A549 (cell line): ENCODE data around the gene YLPM1. TPM values are rescaled to one million over a fixed set of nuclear protein-coding genes. Genes with fewer than 3 reads are reported as not detected.
A peak's percentile ranks its signal among the peaks of the same experiment; 100 is the strongest.

Experiments
- ATAC-seq, 2 experiments: fragments of 200-7000 bp in 1 of 2; fragments of >200 bp in 1 of 2; cut with Nextera tagmentation in 1 of 2; cut with Tn5 transposase in 1 of 2; 3 replicates each; pipeline versions ENCODE4 v1.8.0 to v1.9.1; 2018 to 2020; ENCODE audit warnings: mild to moderate bottlenecking in 1 of 2, moderate library complexity in 1 of 2
- CTCF ChIA-PET: fragments of 300-600 bp; sonication (Branson Sonifier 250); formaldehyde crosslinking; extraction: SDS; loops from one replicate; lab custom pipeline; 2021; ENCODE audit warnings: antibody characterized with exemption, inconsistent platforms; lab: Yijun Ruan, JAX
- POLR2A ChIA-PET: fragments of 350-600 bp; formaldehyde crosslinking; extraction: SDS; loops from one replicate; lab custom pipeline; 2021; ENCODE audit warnings: antibody characterized with exemption, inconsistent platforms; lab: Yijun Ruan, JAX
- DNase-seq, 2 experiments: peaks; one replicate each; pipeline versions ENCODE4 v3.0.0 to v3.0.0-alpha.2; 2011 to 2016; ENCODE audit warnings: low read depth in 1 of 2, low spot score in 1 of 2
- FAIRE-seq: peaks from 2 replicates; lab custom pipeline; 2011; peaks lifted over from hg19 to GRCh38; lab: Jason Lieb, UNC
- H3K27ac ChIP-seq, 2 experiments: fragments of >200 bp; sonication (Bioruptor Twin); formaldehyde crosslinking; 3 replicates each; pipeline ENCODE4 v1.5.1; 2016 to 2017
- H3K4me1 ChIP-seq: fragments of >200 bp; sonication (Bioruptor Twin); formaldehyde crosslinking; 3 replicates; pipeline ENCODE4 v1.6.1; 2016
- H3K4me2 ChIP-seq: fragments of >200 bp; sonication (Bioruptor Twin); formaldehyde crosslinking; 3 replicates; pipeline ENCODE4 v1.6.1; 2016
- H3K4me3 ChIP-seq: fragments of >200 bp; sonication (Bioruptor Twin); formaldehyde crosslinking; 3 replicates; pipeline ENCODE4 v1.5.1; 2016
- H3K9me3 ChIP-seq: fragments of >200 bp; sonication (Bioruptor Twin); formaldehyde crosslinking; 3 replicates; pipeline ENCODE4 v1.6.1; 2016
- BHLHE40 ChIP-seq: IDR thresholded peaks from 2 replicates; pipeline ENCODE4 v1.6.1; 2012; ENCODE audit warnings: low read depth, low read length, inconsistent platforms
- CBX2 ChIP-seq: fragments of 200-600 bp; sonication (generic); IDR thresholded peaks from 2 replicates; pipeline ENCODE4 v1.6.1; 2016; ENCODE audit warnings: low read depth, mild to moderate bottlenecking, borderline replicate concordance
- CHD4 ChIP-seq: fragments of 200-600 bp; sonication (generic); IDR thresholded peaks from 2 replicates; pipeline ENCODE4 v1.6.1; 2016; ENCODE audit warnings: antibody characterized with exemption, mild to moderate bottlenecking, borderline replicate concordance
- FOSB ChIP-seq: fragments of 250-450 bp; sonication (Bioruptor Pico); IDR thresholded peaks from 2 replicates; pipeline ENCODE4 v1.5.0; 2020; ENCODE audit warnings: mild to moderate bottlenecking, moderate library complexity
- FOSL2 ChIP-seq, 2 experiments: fragments of 450-650 bp in 1 of 2; fragments of >200 bp in 1 of 2; sonication (Bioruptor Twin) in 1 of 2; formaldehyde crosslinking; IDR thresholded peaks; 2 replicates each; pipeline versions ENCODE4 v1.5.0 to v1.6.1; 2016 to 2020; ENCODE audit warnings: mild to moderate bottlenecking in 1 of 2, moderate library complexity in 1 of 2
- FOXS1 ChIP-seq: fragments of 250-450 bp; sonication (Bioruptor Pico); IDR thresholded peaks from 2 replicates; pipeline ENCODE4 v1.5.0; 2020; ENCODE audit warnings: mild to moderate bottlenecking, moderate library complexity
- GATA3 ChIP-seq: IDR thresholded peaks from 2 replicates; pipeline ENCODE4 v1.6.1; 2012; ENCODE audit warnings: borderline replicate concordance
- HDAC2 ChIP-seq: fragments of 200-600 bp; sonication (generic); IDR thresholded peaks from 2 replicates; pipeline ENCODE4 v1.6.1; 2016
- HMGXB4 ChIP-seq: fragments of 250-450 bp; sonication (Bioruptor Pico); IDR thresholded peaks from 2 replicates; pipeline ENCODE4 v1.5.0; 2021; ENCODE audit warnings: mild to moderate bottlenecking, moderate library complexity, borderline replicate concordance
- HOXA7 ChIP-seq: fragments of 250-450 bp; sonication (Bioruptor Pico); IDR thresholded peaks from 2 replicates; pipeline ENCODE4 v1.5.0; 2020; ENCODE audit warnings: mild to moderate bottlenecking, moderate library complexity
- HOXB5 ChIP-seq: fragments of 250-450 bp; sonication (Bioruptor Pico); IDR thresholded peaks from 2 replicates; pipeline ENCODE4 v1.5.0; 2020; ENCODE audit warnings: mild to moderate bottlenecking, moderate library complexity
- KDM5A ChIP-seq: fragments of 200-600 bp; sonication (generic); IDR thresholded peaks from 2 replicates; pipeline ENCODE4 v1.6.1; 2016; ENCODE audit warnings: antibody characterized with exemption, mild to moderate bottlenecking
- MAFK ChIP-seq: fragments of 450-650 bp; IDR thresholded peaks from 2 replicates; pipeline ENCODE4 v1.6.1; 2014; ENCODE audit not compliant: partially characterized antibody
- MAX ChIP-seq: IDR thresholded peaks from 2 replicates; pipeline ENCODE4 v1.6.1; 2012
- MYC ChIP-seq: IDR thresholded peaks from 2 replicates; pipeline ENCODE4 v1.6.1; 2012; ENCODE audit warnings: mild to moderate bottlenecking, inconsistent platforms, low read length, improper control_type of control experiment, borderline replicate concordance
- RCOR1 ChIP-seq: fragments of 150-350 bp; IDR thresholded peaks from 2 replicates; pipeline ENCODE4 v1.6.1; 2014; ENCODE audit warnings: antibody characterized with exemption, low read length, low read depth
- RNF2 ChIP-seq: fragments of 200-600 bp; sonication (generic); IDR thresholded peaks from 2 replicates; pipeline ENCODE4 v1.6.1; 2016; ENCODE audit warnings: low read depth, mild to moderate bottlenecking, antibody characterized with exemption, moderate library complexity, borderline replicate concordance
- SREBF2 ChIP-seq: fragments of 450-650 bp; IDR thresholded peaks from 2 replicates; pipeline ENCODE4 v1.6.1; 2014; ENCODE audit warnings: mild to moderate bottlenecking, moderate library complexity
- TFCP2L1 ChIP-seq: fragments of 250-450 bp; sonication (Bioruptor Pico); IDR thresholded peaks from 2 replicates; pipeline ENCODE4 v1.5.0; 2021; ENCODE audit warnings: mild to moderate bottlenecking
- ZC3H11A ChIP-seq: fragments of 450-650 bp; IDR thresholded peaks from 2 replicates; pipeline ENCODE4 v1.6.1; 2014; ENCODE audit warnings: antibody characterized with exemption, mild to moderate bottlenecking
- ZFP36 ChIP-seq: fragments of 450-650 bp; IDR thresholded peaks from 2 replicates; pipeline ENCODE4 v1.6.1; 2014; ENCODE audit warnings: borderline replicate concordance; ENCODE audit not compliant: partially characterized antibody
- ZNF302 ChIP-seq: fragments of 250-450 bp; sonication (Bioruptor Pico); IDR thresholded peaks from 2 replicates; pipeline ENCODE4 v1.9.0; 2021; ENCODE audit warnings: inconsistent platforms, mild to moderate bottlenecking, moderate library complexity
- WGBS: methylation state at CpG from one replicate; pipeline ENCODE4 v1.1.6; 2017; ENCODE audit errors: missing lambda C conversion rate; 5-methylcytosine and 5-hydroxymethylcytosine counted together
- polyA plus RNA-seq, 4 experiments: library from polyadenylated mRNA; depleted of rRNA in 3 of 4; stranded (reverse); fragments of >200 nt; fragmentation: RNase III in 1 of 4; extraction: RNeasy Plus Mini Kit Qiagen cat#74134 plus additional on column Dnase treatment in 1 of 4; gene quantifications; 2 replicates in 3 of 4; 3 replicates in 1 of 4; pipeline ENCODE4 v1.2.3, GENCODE V29; 2011 to 2017
- TF ChIP-seq, protein P1 (sequence below): fragments of 150-350 bp; IDR thresholded peaks from 2 replicates; pipeline ENCODE4 v1.6.1; 2014; ENCODE audit warnings: low read depth, mild to moderate bottlenecking, low read length
- TF ChIP-seq, protein P2 (sequence below): fragments of 250-450 bp; sonication (Bioruptor Pico); IDR thresholded peaks from 2 replicates; pipeline ENCODE4 v1.5.0; 2020; ENCODE audit warnings: low read depth, mild to moderate bottlenecking, moderate library complexity

The YLPM1 gene
- polyA plus RNA-seq, 2 of the 4 experiments (the other 2 are of a cell fraction): 20.3 to 37.8 TPM

DNA sequence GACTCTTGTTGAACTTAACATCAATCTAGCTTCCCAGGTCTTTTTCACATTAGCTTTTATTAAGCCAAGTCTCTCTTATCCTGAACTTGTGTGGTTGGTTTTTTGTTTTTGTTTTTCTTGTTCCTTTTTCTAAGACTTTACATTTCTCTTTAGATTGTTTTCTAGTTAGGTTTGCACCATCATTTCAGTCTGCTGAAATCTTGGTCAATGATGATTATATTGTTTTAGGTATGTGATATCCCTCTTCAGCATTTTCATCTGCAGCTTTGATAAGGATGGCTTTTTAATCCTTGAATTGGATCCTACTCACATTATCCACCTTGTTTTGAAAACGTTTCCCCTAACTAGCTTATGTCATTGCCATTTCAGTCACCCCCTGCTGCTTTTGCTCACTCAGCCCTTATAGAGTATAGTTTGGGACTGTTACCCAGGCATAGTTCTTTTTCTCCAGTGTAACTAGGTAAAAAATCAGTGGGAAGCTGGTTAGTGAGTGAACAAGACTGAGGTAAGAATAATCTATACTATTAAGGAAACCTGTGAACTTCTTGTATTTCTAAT lies 22.0 kb downstream of the YLPM1 start:
- H3K4me3 ChIP-seq: no peak overlapping the region
- no peak for FAIRE-seq
- POLR2A ChIA-PET: no interaction called here
- TF ChIP-seq ZC3H11A (no peak), HMGXB4 (CRISPR knock-in tag) (no peak), SREBF2 (no peak), FOXS1 (CRISPR knock-in tag) (no peak), MAX (no peak), HOXA7 (CRISPR knock-in tag) (no peak), FOSL2 (IDR thresholded peaks at IDR 0.05) (no peak), FOSL2 (CRISPR knock-in tag; IDR thresholded peaks at IDR 0.05) (no peak), BHLHE40 (no peak), RCOR1 (no peak), HOXB5 (CRISPR knock-in tag) (no peak), MAFK (no peak), CHD4 (no peak), TFCP2L1 (no peak), ZNF302 (no peak)
- TF ChIP-seq, protein P1, sequence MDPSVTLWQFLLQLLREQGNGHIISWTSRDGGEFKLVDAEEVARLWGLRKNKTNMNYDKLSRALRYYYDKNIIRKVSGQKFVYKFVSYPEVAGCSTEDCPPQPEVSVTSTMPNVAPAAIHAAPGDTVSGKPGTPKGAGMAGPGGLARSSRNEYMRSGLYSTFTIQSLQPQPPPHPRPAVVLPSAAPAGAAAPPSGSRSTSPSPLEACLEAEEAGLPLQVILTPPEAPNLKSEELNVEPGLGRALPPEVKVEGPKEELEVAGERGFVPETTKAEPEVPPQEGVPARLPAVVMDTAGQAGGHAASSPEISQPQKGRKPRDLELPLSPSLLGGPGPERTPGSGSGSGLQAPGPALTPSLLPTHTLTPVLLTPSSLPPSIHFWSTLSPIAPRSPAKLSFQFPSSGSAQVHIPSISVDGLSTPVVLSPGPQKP: no peak
- TF ChIP-seq, all 56 proteins: peak for 0
- 31% methylated on average over 1 of the region's 1 CpG for WGBS
- Histone ChIP-seq H3K4me2 (no peak overlapping the region), H3K4me1 (no peaks in the 10 kb centered on the region), H3K27ac (no peak overlapping the region), H3K9me3 (no peaks in the 10 kb centered on the region)
- CTCF ChIA-PET: interaction anchor here (0.6 to 2.0 kb wide), 6 partner anchors 19 to 201 kb away, joined by 3 to 6 read pairs (median 4); partner anchors contain the start of gene YLPM1
- ATAC-seq (no peak), DNase-seq (no peak)

- no peak overlapping the region for H3K4me2 ChIP-seq
- ChIA-PET POLR2A (no interaction called here), CTCF (no interaction called here)
- ATAC-seq: no peak
- H3K4me3 ChIP-seq: no peak overlapping the region
- no peak overlapping the region for H3K27ac ChIP-seq
- TF ChIP-seq MAFK: peak; percentile 64
- no peak for TF ChIP-seq ZNF302
- no peak for TF ChIP-seq SREBF2
- TF ChIP-seq MYC: no peak
- H3K4me1 ChIP-seq: no peaks in the 10 kb centered on the region
- no peaks in the 10 kb centered on the region for H3K9me3 ChIP-seq
- WGBS: 96% methylated on average over 2 of the region's 2 CpGs
- FAIRE-seq: peak; percentile 39
- no peak for DNase-seq
Observed at GRCh38 chr14:74786796-74787315, 23.7 kb downstream of the YLPM1 start.

DNA sequence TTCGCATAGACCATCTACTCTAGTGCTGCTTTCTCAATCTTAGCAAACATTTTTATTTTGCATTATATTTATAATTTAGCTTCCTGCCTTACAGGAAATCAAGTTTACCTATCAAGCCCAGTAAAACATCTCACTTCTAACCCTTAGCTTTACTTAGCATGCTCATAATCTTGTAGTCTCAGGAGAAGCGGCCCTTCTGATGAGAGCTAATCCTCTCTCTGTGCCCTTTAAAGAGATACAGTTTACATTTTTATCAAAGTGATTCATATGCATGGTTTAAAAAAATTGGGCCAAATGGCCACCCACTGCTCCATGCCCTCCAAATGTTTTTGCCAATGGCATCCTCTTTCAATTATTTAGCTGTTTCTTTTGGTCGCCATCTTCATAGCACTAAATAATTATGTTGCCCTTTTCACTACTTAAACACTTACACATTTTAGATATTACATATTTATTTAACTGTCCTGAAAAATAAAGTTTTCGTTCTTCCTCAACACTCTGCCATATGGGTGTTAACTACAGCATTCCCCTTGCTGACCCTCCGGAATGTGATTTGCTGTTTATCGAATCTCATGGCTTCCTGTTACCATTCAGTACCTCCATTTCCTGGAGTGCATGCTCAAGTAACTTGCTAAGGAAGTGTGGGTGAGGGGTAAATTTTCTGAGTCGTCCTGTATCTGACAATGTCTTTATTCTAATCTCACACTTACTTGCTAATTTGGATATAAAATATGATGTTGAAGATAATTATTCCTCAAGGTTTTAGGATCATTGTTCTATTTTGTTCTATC lies 29.3 kb downstream of the YLPM1 start:
- CTCF ChIA-PET: interaction anchor here (1.1 to 1.8 kb wide), 2 partner anchors 29 to 183 kb away, joined by 5 read pairs; partner anchors contain the start of gene YLPM1
- TF ChIP-seq KDM5A: no peak
- TF ChIP-seq HDAC2: no peak
- TF ChIP-seq, protein P2, sequence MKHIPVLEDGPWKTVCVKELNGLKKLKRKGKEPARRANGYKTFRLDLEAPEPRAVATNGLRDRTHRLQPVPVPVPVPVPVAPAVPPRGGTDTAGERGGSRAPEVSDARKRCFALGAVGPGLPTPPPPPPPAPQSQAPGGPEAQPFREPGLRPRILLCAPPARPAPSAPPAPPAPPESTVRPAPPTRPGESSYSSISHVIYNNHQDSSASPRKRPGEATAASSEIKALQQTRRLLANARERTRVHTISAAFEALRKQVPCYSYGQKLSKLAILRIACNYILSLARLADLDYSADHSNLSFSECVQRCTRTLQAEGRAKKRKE (CRISPR knock-in tag): no peak
- TF ChIP-seq TFCP2L1: no peak
- no peak for TF ChIP-seq RNF2
- TF ChIP-seq FOSB (CRISPR knock-in tag): no peak
- no peak for TF ChIP-seq CBX2
- TF ChIP-seq, protein P1: no peak
- no peak for TF ChIP-seq ZNF302
- no peak for TF ChIP-seq GATA3
- no peak for TF ChIP-seq ZFP36
- TF ChIP-seq HMGXB4 (CRISPR knock-in tag): no peak

More for the DNA sequence above, 29.3 kb downstream of the YLPM1 start:
- 81% methylated on average over 7 of the region's 7 CpGs for WGBS
- H3K27ac ChIP-seq: no peak overlapping the region
- no peaks in the 10 kb centered on the region for H3K9me3 ChIP-seq
- H3K4me2 ChIP-seq: 0 out of 3 replicates have a peak overlapping the region, but pooled peaks have one; percentile 9
- FAIRE-seq: no peak
- H3K4me1 ChIP-seq: peaks cover 17% of the 10 kb centered on the region
- no peak for ATAC-seq
- DNase-seq: no peak
- POLR2A ChIA-PET: no interaction called here
- no peak overlapping the region for H3K4me3 ChIP-seq
